ENCODE data around the gene CYP26C1. TPM values are rescaled to one million over a fixed set of nuclear protein-coding genes. Genes with fewer than 3 reads are reported as not detected.

CYP26C1 gene
- total RNA-seq, 1 donor from 2014 or later, result not detected

GRCh38 chr10:93075369-93076221 is 15.0 kb downstream of the CYP26C1 start:
- Histone ChIP-seq H3K9me3 (no peaks in the 10 kb centered on the region), H3K27ac (no peak overlapping the region), H3K4me1 (peaks cover 13 to 28% of the 10 kb centered on the region in 2 donors), H3K4me3 (no peak overlapping the region), H3K27me3 (peaks cover 15% of the 10 kb centered on the region), H3K36me3 (no peaks in the 10 kb centered on the region)
- no peak for TF ChIP-seq CTCF (IDR thresholded peaks at IDR 0.05)
- intact Hi-C loops (cut with DNase I), result no loop called here
- DNase-seq (ENCODE audit: low spot score in 2 of 2), result no peak

- H3K9me3 ChIP-seq, result no peaks in the 10 kb centered on the region
- H3K4me3 ChIP-seq, result no peak overlapping the region
- intact Hi-C loops (cut with DNase I), result no loop called here
- H3K27ac ChIP-seq, result no peak overlapping the region
- TF ChIP-seq CTCF (IDR thresholded peaks at IDR 0.05), result no peak
- no peak for DNase-seq (ENCODE audit: low spot score in 2 of 2)
- H3K27me3 ChIP-seq, result peaks cover 15% of the 10 kb centered on the region
- no peaks in the 10 kb centered on the region for H3K36me3 ChIP-seq
- H3K4me1 ChIP-seq, result peaks cover 13 to 25% of the 10 kb centered on the region in 2 donors
Observed at GRCh38 chr10:93076871-93077270, 16.3 kb downstream of the CYP26C1 start.

GRCh38 chr10:93077860-93078337 is 17.3 kb downstream of the CYP26C1 start:
- H3K9me3 ChIP-seq, result no peaks in the 10 kb centered on the region
- DNase-seq (ENCODE audit: low spot score in 2 of 2), result no peak
- TF ChIP-seq CTCF (IDR thresholded peaks at IDR 0.05), result no peak
- intact Hi-C loops (cut with DNase I), result no loop called here
- H3K4me3 ChIP-seq, result no peak overlapping the region
- peaks cover 13% of the 10 kb centered on the region for H3K27me3 ChIP-seq
- H3K36me3 ChIP-seq, result no peaks in the 10 kb centered on the region
- peaks cover 11 to 16% of the 10 kb centered on the region in 2 donors for H3K4me1 ChIP-seq
- H3K27ac ChIP-seq, result no peak overlapping the region

GRCh38 chr10:93079663-93080349 is 19.2 kb downstream of the CYP26C1 start:
- H3K4me1 ChIP-seq, result no peaks in the 10 kb centered on the region
- H3K9me3 ChIP-seq, result no peaks in the 10 kb centered on the region
- H3K4me3 ChIP-seq, result no peak overlapping the region
- intact Hi-C loops (cut with DNase I), result loop anchor here (1.0 to 5.0 kb wide), 3 partner anchors 209 to 432 kb away; no protein-coding TSS in a partner anchor
- no peaks in the 10 kb centered on the region for H3K36me3 ChIP-seq
- peak in 1 of 2 donors; percentile 37 for DNase-seq (ENCODE audit: low spot score in 2 of 2)
- TF ChIP-seq CTCF (IDR thresholded peaks at IDR 0.05), result no peak
- no peaks in the 10 kb centered on the region for H3K27me3 ChIP-seq
- no peak overlapping the region for H3K27ac ChIP-seq

GRCh38 chr10:93080350-93081046 is 19.9 kb downstream of the CYP26C1 start:
- peak; percentile 64 to 81 (median 78) for TF ChIP-seq CTCF (IDR thresholded peaks at IDR 0.05)
- H3K4me3 ChIP-seq, result no peak overlapping the region
- H3K36me3 ChIP-seq, result no peaks in the 10 kb centered on the region
- intact Hi-C loops (cut with DNase I), result loop anchor here (1.0 to 5.0 kb wide), 3 partner anchors 209 to 432 kb away; no protein-coding TSS in a partner anchor
- peak in 1 of 2 donors; percentile 74 for DNase-seq (ENCODE audit: low spot score in 2 of 2)
- H3K27ac ChIP-seq, result no peak overlapping the region
- no peaks in the 10 kb centered on the region for H3K27me3 ChIP-seq
- H3K9me3 ChIP-seq, result no peaks in the 10 kb centered on the region
- H3K4me1 ChIP-seq, result no peaks in the 10 kb centered on the region
